Measurements from ENCODE around the gene RAD51C.
"Not testable (repeated sequence)": the region's sequence is repeated elsewhere in the genome, so short reads cannot be mapped to it uniquely, and the experiment has no call there.

Gene RAD51C

DNA sequence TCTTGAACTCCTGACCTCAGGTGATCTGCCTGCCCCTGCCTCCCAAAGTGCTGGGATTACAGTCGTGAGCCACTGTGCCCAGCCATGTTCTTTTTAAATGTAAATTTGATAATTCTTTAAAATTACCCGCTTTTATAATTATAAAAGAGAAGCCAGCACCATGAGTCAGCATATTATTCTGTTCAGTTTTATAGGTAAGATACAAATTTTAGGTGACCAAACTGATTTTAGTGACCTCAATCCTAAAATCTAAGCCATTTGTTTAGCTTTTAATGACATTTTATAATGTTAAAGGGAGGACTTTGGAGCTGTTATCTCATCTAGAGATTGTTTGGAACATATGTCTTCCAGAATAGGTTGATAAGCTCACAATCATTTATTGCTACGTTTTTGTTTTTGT is 42.4 kb downstream of the RAD51C start:
- no peak for DNase-seq (ENCODE audit: low read depth in 2 of 2)

DNA sequence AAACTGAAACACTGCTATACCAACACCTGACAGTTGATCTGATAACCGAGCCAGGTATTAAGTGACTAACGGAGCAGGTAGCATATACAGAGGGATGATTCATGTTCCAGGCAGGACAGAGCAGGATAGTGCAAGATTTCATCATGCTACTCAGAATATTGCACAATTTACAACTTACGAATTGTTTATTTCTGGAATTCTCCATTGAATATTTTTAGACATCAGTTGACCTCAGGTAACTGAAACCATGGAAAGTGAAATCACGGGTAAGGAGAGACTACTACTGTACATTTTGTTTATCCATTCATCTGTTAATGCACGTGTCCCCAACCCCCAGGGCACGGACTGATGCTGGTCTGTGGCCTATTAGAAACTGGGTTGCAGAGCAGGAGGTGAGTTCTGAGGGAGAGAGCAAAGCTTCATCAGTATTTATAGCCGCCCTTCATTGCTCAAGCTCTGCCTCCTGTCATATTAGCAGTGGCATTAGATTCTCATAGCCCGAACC is 48.8 kb downstream of the RAD51C start:
- DNase-seq (ENCODE audit: low read depth in 2 of 2), result no peak

GRCh38 chr17:58747674-58748073 is 55.3 kb downstream of the RAD51C start:
- DNase-seq (ENCODE audit: low read depth in 2 of 2), result no peak

GRCh38 chr17:58749627-58750026 is 57.2 kb downstream of the RAD51C start:
- not testable (repeated sequence) for DNase-seq (ENCODE audit: low read depth in 2 of 2)

DNA sequence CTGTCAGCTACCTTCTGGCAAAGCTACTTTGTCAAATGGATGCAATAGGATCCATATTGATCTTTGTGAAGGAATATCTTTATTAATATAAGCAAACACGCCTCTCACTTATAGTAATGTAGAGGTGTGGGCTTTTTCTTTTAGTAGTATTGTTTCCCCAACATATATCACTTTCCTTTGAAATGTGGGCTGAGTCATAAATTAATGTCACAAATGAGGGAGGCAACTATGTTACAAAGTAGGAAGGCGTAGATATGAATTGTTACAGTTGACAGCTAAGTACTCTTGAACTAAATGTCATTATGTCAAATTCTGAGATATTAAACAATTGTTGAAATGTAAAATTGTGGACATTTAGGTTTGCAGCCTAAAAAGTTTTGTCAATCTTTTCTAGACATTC is 60.6 kb downstream of the RAD51C start:
- no peak for DNase-seq (ENCODE audit: low read depth in 2 of 2)

GRCh38 chr17:58755269-58755576 is 62.8 kb downstream of the RAD51C start:
- no peak for DNase-seq (ENCODE audit: low read depth in 2 of 2)

- peak in 1 of 2 donors; percentile 15 for DNase-seq (ENCODE audit: low read depth in 2 of 2)
Observed at GRCh38 chr17:58755577-58756245, 63.3 kb downstream of the RAD51C start, which contains the start of gene PPM1E. TSS of gene PPM1E (plus strand) at chr17:58755854.

DNA sequence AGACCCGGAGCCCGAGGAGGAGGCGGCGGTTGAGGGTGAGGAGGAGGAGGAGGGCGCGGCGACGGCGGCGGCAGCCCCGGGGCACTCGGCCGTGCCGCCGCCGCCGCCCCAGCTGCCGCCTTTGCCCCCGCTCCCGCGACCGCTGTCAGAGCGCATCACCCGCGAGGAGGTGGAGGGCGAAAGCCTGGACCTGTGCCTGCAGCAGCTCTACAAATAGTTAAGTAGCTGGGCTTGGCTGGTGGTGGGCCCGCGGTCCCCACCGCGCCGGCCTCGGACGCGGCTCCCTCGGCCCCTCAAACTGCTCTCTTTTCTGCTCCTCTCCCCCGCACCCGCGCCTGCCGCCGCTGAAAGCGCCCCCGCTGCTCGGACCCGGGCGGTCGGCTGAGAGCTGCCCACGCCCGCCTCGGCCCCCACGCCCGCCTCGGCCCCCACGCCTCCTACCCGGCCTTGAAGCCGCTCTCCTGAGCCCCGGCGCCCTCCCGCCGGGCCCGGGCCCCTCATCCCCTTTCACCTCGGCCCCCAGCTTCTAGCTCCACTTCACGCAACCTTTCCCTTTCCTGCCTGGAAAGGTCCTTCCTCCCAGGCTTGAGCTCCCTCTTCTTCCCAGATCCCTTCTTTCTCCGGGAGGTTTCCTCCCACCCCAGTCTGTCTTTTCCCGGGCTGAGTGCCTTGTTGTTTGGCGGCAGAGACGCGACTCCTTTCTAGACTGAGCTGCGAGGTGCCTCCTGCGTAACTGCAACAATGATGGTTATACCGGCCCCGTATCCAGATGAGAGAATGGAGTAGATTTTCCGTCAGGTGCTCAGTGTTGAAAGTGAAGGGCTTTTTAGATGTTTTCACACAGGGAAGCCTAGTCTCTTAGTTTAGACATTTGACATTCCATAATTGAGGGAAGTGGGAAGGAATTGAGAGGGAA is 64.1 kb downstream of the RAD51C start:
- no peak for DNase-seq (ENCODE audit: low read depth in 2 of 2)

DNA sequence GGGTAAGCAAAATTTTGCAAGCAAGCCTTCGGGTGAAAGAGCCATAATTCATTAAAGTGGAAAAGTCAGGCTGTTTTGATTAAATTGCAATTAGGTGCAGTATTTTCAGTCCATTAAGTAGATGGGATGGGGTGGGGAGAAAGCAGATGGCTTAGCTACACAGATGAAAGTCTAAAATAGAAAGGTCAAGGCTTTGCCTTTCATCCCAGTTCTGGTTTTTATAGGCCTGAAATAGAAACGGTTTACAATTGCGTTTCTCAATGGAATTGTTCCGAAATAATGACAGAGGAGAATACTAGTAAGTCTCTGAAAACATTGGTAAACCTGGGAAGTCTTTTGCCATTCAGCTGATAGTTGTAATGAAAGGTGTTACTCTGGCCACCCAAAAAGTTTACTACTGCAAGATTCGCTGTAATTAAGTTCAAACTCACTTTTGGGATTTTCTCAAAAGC is 64.8 kb downstream of the RAD51C start:
- DNase-seq (ENCODE audit: low read depth in 2 of 2), result no peak

DNA sequence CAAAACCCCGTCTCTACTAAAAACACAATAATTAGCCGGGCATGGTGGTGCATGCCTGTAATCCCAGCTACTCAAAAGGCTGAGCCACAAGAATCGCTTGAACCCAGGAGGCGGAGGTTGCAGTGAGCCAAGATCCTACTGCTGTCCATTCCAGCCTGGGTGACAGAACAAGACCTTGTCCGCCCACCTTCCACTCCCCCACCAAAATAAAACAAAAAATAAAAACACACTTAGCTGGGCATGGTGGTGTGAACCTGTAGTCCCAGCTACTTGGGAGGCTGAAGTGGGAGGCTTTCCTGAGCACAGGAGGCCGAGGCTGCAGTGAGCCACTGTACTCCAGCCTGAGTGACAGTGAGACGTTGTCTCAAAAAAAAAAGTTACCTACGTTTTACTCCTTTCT is 66.5 kb downstream of the RAD51C start:
- no peak for DNase-seq (ENCODE audit: low read depth in 2 of 2)

DNA sequence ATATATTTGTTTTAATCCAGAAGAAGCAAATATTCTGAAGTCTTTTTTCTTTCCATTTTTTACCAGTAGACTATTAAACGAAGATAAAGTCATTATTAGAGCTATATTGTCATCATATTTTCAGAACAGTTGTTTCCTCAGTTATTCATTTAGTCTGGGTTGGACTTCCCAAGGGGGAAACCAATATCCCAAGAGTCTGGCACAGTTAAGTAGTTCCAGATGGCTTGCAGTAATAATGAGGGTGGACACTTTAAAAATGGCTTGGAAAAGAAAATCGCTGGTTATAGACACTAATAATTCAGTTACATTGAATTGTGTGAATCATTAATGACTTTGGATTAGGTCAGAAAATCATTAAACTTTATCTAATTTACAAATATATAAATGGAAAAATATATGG is 67.1 kb downstream of the RAD51C start:
- no peak for DNase-seq (ENCODE audit: low read depth in 2 of 2)

DNA sequence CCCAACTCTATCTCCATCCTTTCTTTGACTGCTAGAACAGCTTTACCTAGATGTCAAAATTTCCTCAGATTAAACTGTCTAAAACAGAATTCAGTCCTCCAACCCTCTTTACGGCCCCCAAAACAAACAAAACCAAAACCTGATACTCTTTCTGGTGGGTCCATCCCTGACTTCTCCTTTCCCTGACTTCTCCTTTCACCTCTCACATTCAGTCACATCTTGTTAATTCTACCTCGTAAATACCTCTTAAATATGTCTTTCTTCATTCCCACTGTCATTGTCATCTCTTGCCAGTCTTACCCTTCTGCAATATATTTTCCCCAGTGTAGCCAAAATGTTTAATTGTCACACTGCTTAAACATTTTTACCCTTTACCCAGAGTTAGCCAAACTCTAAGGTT is 67.8 kb downstream of the RAD51C start:
- no peak for DNase-seq (ENCODE audit: low read depth in 2 of 2)

GRCh38 chr17:58763263-58763662 is 70.9 kb downstream of the RAD51C start:
- DNase-seq (ENCODE audit: low read depth in 2 of 2), result no peak

DNA sequence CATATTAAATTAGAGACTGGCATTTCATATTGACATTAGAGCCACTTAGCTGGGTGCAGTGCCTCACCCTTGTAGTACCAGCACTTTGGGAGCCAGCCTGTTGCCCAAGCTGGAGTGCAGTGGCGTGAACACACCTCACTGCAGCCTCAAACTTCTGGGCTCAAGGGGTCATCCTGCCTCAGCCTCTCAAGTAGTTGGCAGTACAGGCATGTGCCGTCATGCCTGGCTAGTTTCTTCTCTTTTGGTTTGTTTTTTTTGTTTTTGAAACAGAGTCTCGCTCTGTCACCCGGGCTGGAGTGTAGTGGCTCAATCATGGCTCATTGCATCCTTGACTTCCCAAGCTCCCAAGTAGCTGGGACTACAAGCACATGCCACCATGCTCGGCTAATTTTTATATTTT is 72.0 kb downstream of the RAD51C start:
- DNase-seq (ENCODE audit: low read depth in 2 of 2), result no peak

DNA sequence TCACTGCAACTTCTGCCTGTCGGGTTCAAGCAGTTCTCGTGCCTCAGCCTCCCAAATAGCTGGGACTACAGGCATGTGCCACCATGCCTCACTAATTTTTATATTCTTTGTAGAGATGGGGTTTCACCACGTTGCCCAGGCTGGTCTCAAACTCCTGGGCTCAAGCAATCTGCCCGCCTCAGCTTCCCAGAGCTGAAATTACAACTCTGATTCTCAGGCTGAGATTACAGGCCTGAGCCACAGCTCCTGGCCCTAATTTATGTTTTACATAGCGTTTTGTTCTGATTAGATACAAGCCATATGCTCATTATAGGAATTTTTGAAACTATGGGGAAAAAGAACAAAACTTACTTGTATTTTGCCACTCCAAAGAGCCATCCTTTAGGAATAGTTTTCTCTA is 86.1 kb downstream of the RAD51C start:
- not testable (repeated sequence) for DNase-seq (ENCODE audit: low read depth in 2 of 2)

GRCh38 chr17:58779446-58779845 is 87.0 kb downstream of the RAD51C start:
- no peak for DNase-seq (ENCODE audit: low read depth in 2 of 2)

DNA sequence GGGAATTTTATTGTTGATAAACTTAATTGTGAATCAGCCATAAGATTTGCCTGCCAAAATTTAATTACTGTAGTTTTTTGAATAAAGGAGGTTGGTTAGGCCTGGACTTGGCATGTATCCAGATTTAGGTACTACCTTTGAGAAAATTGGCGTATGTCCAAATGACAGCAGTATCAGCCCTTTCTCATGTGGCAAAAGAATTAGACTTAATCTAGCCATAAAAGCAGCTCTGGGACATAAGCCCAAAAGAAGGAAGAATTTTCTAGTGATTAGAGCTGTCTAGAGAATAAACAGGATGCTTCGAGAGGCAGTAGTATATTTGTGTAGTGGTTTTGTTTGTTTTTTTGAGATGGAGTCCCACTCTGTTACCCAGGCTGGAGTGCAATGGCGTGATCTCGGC is 91.0 kb downstream of the RAD51C start:
- no peak for DNase-seq (ENCODE audit: low read depth in 2 of 2)

DNA sequence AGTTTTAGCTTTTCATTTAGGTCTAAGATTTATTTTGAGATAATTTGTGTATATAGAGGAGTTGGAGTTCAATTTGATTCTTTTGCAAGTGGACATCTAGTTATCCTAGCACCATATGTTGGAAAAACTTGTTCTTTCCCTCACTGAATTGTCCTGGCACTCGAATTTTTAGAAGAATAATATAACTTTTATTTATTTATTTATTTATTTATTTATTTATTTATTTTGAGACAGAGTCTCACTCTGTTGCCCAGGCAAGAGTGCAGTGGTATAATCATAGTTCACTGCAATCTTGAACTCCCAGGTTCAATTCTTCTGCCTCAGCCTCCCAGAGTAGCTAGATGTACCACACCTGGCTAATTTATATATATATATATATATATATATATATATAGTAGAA is 92.7 kb downstream of the RAD51C start:
- no peak for DNase-seq (ENCODE audit: low read depth in 2 of 2)

All from stimulated activated CD4-positive, alpha-beta T cell treated with anti-CD3 and anti-CD28 coated beads, Interleukin-1b, Interleukin-23, amount 100 ng/mL, for 1 hour (primary cell).